ENCODE measurements around the gene ATAD2B.

- TF ChIP-seq, protein P1, sequence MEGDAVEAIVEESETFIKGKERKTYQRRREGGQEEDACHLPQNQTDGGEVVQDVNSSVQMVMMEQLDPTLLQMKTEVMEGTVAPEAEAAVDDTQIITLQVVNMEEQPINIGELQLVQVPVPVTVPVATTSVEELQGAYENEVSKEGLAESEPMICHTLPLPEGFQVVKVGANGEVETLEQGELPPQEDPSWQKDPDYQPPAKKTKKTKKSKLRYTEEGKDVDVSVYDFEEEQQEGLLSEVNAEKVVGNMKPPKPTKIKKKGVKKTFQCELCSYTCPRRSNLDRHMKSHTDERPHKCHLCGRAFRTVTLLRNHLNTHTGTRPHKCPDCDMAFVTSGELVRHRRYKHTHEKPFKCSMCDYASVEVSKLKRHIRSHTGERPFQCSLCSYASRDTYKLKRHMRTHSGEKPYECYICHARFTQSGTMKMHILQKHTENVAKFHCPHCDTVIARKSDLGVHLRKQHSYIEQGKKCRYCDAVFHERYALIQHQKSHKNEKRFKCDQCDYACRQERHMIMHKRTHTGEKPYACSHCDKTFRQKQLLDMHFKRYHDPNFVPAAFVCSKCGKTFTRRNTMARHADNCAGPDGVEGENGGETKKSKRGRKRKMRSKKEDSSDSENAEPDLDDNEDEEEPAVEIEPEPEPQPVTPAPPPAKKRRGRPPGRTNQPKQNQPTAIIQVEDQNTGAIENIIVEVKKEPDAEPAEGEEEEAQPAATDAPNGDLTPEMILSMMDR (IDR thresholded peaks at IDR 0.05), result no peak
- TF ChIP-seq POLR2A (IDR thresholded peaks at IDR 0.05), result no peak
- TF ChIP-seq POLR2AphosphoS5 (IDR thresholded peaks at IDR 0.05), result no peak
These were observed 14.7 kb upstream of the ATAD2B start for GRCh38 chr2:23941644-23942043.
